Non-pigmented ciliary epithelial cell (primary cell): Measurements from ENCODE around the gene MYL10.
"Not testable (repeated sequence)": the region's sequence is repeated elsewhere in the genome, so short reads cannot be mapped to it uniquely, and the experiment has no call there.

Experiments used
- DNase-seq: peaks from one replicate; pipeline ENCODE4 v3.0.0-alpha.2; 2010; ENCODE audit warnings: low read depth

MYL10 gene

GRCh38 chr7:101650579-101651081 lies 21.5 kb upstream of the MYL10 start:
- DNase-seq, result no peak

- DNase-seq, result not testable (repeated sequence)
Measured at GRCh38 chr7:101647876-101648275, 18.8 kb upstream of the MYL10 start.

- no peak for DNase-seq
Measured at GRCh38 chr7:101645951-101646350, 16.9 kb upstream of the MYL10 start.

GRCh38 chr7:101644879-101645278 lies 15.8 kb upstream of the MYL10 start:
- no peak for DNase-seq

GRCh38 chr7:101639127-101639526 lies 10.0 kb upstream of the MYL10 start:
- DNase-seq, result not testable (repeated sequence)

- no peak for DNase-seq
Measured at GRCh38 chr7:101636822-101637623, 7.9 kb upstream of the MYL10 start.

GRCh38 chr7:101635484-101635883 lies 6.4 kb upstream of the MYL10 start:
- no peak for DNase-seq

- no peak for DNase-seq
Measured at GRCh38 chr7:101634196-101634717, 5.2 kb upstream of the MYL10 start.

GRCh38 chr7:101633511-101633910 lies 4.4 kb upstream of the MYL10 start:
- no peak for DNase-seq

- no peak for DNase-seq
Measured at GRCh38 chr7:101632641-101633040, 3.5 kb upstream of the MYL10 start.

- DNase-seq, result no peak
Measured at GRCh38 chr7:101631224-101631714, 2.2 kb upstream of the MYL10 start.

GRCh38 chr7:101630591-101630990 lies 1.5 kb upstream of the MYL10 start:
- no peak for DNase-seq

- DNase-seq, result no peak
Measured at GRCh38 chr7:101628522-101628921, 574 bp downstream of the MYL10 start.

- no peak for DNase-seq
Measured at GRCh38 chr7:101626758-101627157, 2.3 kb downstream of the MYL10 start.

GRCh38 chr7:101626069-101626671 lies 2.9 kb downstream of the MYL10 start:
- no peak for DNase-seq

GRCh38 chr7:101625031-101625791 lies 3.9 kb downstream of the MYL10 start:
- no peak for DNase-seq

- no peak for DNase-seq
Measured at GRCh38 chr7:101624246-101625001, 4.7 kb downstream of the MYL10 start.

- DNase-seq, result no peak
Measured at GRCh38 chr7:101622609-101623173, 6.4 kb downstream of the MYL10 start.

GRCh38 chr7:101620991-101621390 lies 8.1 kb downstream of the MYL10 start:
- DNase-seq, result no peak

GRCh38 chr7:101620395-101620794 lies 8.7 kb downstream of the MYL10 start:
- DNase-seq, result no peak

- no peak for DNase-seq
Measured at GRCh38 chr7:101618916-101619315, 10.2 kb downstream of the MYL10 start.
